NB4 (cell line): Measurements from ENCODE around the gene LRRK1.

ENCODE experiments used
- DNase-seq: peaks from one replicate; pipeline ENCODE4 v3.0.0; 2010; ENCODE audit warnings: low read depth
- H3K4me3 ChIP-seq: one replicate; pipeline ENCODE4 v1.5.1; 2011; ENCODE audit warnings: mild to moderate bottlenecking, low read depth, low read length, moderate library complexity
- MYC ChIP-seq: IDR thresholded peaks from 2 replicates; pipeline ENCODE4 v1.6.1; 2011; ENCODE audit warnings: low read depth, low read length
- POLR2A ChIP-seq: IDR thresholded peaks from 2 replicates; pipeline ENCODE4 v1.6.1; 2011; ENCODE audit warnings: mild to moderate bottlenecking; ENCODE audit not compliant: insufficient read length; ENCODE audit errors: extremely low read depth
- TF ChIP-seq, protein P1 (sequence below): IDR thresholded peaks from one replicate; pipeline ENCODE4 v1.5.1; 2012; ENCODE audit warnings: low read depth, low read length
- TF ChIP-seq, protein P2 (sequence below): IDR thresholded peaks from 2 replicates; pipeline ENCODE4 v1.6.1; 2011; ENCODE audit warnings: low read depth, low read length

Gene LRRK1

DNA sequence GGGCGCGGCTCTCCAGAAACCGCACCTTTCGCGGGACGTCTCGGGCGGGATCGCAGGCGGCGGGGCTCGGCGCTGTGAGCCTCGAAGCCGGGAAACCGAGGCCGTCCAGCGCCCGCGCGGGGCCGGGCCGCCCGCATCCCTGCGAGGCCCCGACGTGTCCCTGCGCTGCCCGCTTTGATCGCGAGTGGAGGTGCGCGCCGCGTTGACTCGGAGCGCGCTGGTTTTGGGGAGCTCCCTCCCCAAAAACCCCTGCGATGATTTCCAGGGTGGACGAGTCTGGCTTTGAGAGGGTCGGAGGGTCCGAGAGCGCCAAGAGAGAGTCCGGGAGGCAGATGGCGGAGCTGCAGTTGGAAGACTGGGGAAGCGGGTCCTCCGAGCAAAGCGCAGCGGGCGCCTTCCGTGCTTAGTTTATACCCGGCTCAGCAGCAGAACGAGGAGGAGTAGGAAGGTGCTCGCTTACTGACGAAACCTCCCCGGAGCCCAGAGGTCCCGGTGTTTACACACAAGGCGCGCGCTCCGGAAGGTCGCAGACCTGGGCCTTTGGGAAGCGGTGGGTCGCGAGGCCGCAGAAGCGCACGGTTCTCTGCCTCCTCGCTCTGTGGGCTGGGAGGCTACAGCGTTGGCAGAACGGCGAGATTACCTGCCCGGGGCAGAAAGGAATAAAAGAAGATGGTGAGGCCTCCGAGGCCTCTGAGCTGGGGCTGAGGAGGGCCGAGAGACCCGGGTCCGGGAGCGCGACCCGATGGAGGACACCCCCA lies 38.8 kb upstream of the LRRK1 start:
- no peak overlapping the region for H3K4me3 ChIP-seq
- no peak for DNase-seq

DNA sequence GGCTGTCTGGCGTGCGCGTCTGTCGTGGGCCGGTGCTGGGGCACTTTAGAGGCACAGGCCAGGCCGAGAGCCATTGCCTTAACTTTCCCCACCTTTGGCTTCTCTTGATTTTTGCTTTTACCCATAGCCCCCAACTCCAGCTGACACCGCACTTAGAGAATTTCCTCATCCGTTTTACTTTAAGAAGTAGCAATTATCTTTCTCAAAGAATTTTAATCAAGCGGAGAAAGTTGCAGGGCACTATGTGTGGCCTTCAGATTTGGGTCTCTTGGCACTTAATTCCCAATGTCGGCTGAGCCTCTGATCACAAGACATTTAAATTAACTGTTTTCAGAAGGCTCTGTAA lies 38.3 kb upstream of the LRRK1 start:
- no peak for DNase-seq
- TF ChIP-seq MYC (no peak), POLR2A (no peak)
- TF ChIP-seq, protein P1, sequence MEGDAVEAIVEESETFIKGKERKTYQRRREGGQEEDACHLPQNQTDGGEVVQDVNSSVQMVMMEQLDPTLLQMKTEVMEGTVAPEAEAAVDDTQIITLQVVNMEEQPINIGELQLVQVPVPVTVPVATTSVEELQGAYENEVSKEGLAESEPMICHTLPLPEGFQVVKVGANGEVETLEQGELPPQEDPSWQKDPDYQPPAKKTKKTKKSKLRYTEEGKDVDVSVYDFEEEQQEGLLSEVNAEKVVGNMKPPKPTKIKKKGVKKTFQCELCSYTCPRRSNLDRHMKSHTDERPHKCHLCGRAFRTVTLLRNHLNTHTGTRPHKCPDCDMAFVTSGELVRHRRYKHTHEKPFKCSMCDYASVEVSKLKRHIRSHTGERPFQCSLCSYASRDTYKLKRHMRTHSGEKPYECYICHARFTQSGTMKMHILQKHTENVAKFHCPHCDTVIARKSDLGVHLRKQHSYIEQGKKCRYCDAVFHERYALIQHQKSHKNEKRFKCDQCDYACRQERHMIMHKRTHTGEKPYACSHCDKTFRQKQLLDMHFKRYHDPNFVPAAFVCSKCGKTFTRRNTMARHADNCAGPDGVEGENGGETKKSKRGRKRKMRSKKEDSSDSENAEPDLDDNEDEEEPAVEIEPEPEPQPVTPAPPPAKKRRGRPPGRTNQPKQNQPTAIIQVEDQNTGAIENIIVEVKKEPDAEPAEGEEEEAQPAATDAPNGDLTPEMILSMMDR: no peak
- TF ChIP-seq, protein P2, sequence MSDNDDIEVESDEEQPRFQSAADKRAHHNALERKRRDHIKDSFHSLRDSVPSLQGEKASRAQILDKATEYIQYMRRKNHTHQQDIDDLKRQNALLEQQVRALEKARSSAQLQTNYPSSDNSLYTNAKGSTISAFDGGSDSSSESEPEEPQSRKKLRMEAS: no peak
- no peak overlapping the region for H3K4me3 ChIP-seq

More for the DNA sequence above, 38.8 kb upstream of the LRRK1 start:
- TF ChIP-seq, protein P2: no peak

DNA sequence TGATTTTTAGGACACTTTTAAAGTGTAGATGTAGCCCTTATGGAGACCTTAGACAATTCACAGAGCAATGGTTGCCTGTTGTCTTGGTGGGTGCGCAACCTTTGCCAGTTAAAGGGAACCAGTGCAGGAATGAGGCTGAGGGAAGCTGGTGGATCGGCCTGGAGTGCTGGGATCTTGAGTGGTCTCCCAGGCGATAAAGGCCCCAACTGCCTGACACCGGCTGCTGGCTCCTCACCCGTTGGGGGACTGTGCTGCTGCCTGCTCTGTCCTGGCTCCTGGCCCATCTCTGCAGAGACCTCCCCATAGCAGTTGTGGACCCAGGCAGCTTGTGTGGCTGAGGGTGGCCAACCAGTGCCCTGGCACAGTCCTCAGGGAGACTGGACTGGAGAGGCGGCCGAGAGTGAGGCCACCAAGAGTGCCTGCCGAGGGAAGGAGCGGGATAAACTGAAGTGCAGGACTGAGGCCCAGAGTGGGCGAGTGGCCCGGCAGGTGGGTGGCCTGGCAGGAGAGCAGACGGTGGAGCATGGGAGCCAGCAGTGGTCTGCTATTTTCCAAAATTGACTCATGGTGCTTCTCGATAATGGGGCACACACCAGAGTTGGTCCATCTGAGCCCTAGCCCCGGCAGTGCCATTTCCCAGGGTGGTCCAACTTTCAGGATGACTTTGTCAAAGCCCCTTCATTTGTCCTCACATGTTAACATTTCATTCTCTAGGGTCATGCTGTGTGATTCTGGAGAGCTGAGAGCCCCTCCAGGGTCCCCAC lies 37.4 kb upstream of the LRRK1 start:
- H3K4me3 ChIP-seq: no peak overlapping the region
- TF ChIP-seq, protein P1: no peak
- TF ChIP-seq POLR2A (no peak), MYC (no peak)
- TF ChIP-seq, protein P2: no peak
- DNase-seq: no peak

DNA sequence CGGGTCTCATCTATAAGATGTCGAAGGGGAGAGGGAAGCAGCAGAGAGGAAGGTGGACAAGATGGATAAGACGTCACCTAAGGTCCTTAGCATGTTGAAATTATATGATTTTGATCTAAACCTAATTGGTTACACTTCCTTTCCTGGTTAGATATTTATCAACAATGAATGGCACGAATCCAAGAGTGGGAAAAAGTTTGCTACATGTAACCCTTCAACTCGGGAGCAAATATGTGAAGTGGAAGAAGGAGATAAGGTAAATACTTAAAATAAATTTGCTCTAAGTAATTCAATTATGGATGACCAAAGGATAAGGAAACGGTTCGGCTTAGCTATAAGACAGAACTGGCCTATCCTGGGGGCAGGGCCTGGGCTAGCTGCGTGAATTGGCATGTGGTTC lies 34.0 kb upstream of the LRRK1 start:
- H3K4me3 ChIP-seq: no peak overlapping the region

DNA sequence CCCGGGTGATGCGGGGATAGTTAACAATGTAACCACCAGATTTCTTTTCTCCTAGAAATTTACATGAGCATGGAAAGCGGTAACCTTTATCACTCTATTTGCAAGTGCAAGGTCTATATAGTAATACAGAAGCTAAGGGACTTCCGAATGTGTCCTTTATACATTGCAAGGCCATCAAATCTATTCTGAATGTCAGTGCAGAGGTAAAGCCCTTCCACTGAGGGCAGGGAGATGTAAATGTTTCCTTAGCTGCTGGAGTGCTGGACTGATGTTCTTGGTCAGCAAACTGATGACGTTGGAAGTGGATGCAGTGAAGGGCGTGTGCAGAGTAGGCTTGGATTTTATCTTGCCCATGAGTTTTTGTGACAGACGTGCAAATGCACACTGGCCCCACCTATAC lies 33.3 kb upstream of the LRRK1 start:
- no peak overlapping the region for H3K4me3 ChIP-seq
- DNase-seq: no peak
- TF ChIP-seq MYC (no peak), POLR2A (no peak)
- TF ChIP-seq, protein P2: no peak
- TF ChIP-seq, protein P1: no peak

More for the DNA sequence above, 34.0 kb upstream of the LRRK1 start:
- TF ChIP-seq, protein P2: no peak
- TF ChIP-seq POLR2A (no peak), MYC (no peak)
- TF ChIP-seq, protein P1: no peak
- no peak for DNase-seq
